H9 (cell line): ENCODE measurements around the gene INPP4A. TPM values are rescaled to one million over a fixed set of nuclear protein-coding genes. Genes with fewer than 3 reads are reported as not detected.

Experiments
- DNase-seq: peaks from one replicate; pipeline ENCODE4 v3.0.0-alpha.2; 2017
- H2AFZ ChIP-seq: one replicate; pipeline ENCODE4 v1.6.1; 2013; ENCODE audit warnings: mild to moderate bottlenecking, low read length, control low read depth, moderate library complexity
- H2AK5ac ChIP-seq: 2 replicates; pipeline ENCODE4 v1.6.1; 2013; ENCODE audit warnings: low read length, control low read depth, mixed read lengths; ENCODE audit not compliant: insufficient read length
- H2BK120ac ChIP-seq: one replicate; pipeline ENCODE4 v1.6.1; 2013; ENCODE audit warnings: low read depth, mild to moderate bottlenecking, low read length, control low read depth, inconsistent platforms; ENCODE audit not compliant: poor library complexity, severe bottlenecking
- H2BK12ac ChIP-seq: 2 replicates; pipeline ENCODE4 v1.6.1; 2013; ENCODE audit warnings: low read length, control low read depth, mixed read lengths, low read depth; ENCODE audit not compliant: insufficient read length
- H2BK15ac ChIP-seq: 2 replicates; pipeline ENCODE4 v1.6.1; 2013; ENCODE audit warnings: low read depth, low read length, control low read depth
- H2BK20ac ChIP-seq: one replicate; pipeline ENCODE4 v1.6.1; 2013; ENCODE audit warnings: low read depth, mild to moderate bottlenecking, low read length, control low read depth, inconsistent platforms; ENCODE audit not compliant: poor library complexity, severe bottlenecking
- H2BK5ac ChIP-seq: 2 replicates; pipeline ENCODE4 v1.6.1; 2013; ENCODE audit warnings: low read length, control low read depth, mixed read lengths; ENCODE audit not compliant: insufficient read length
- H3K14ac ChIP-seq: 2 replicates; pipeline ENCODE4 v1.6.1; 2013; ENCODE audit warnings: low read length, control low read depth; ENCODE audit not compliant: insufficient read depth
- H3K18ac ChIP-seq: 2 replicates; pipeline ENCODE4 v1.6.1; 2013; ENCODE audit warnings: low read depth, mild to moderate bottlenecking, mixed read lengths, low read length, control low read depth; ENCODE audit not compliant: insufficient read length
- H3K23ac ChIP-seq: 2 replicates; pipeline ENCODE4 v1.6.1; 2013; ENCODE audit warnings: low read length, control low read depth, mixed read lengths, low read depth; ENCODE audit not compliant: insufficient read length
- H3K23me2 ChIP-seq: 2 replicates; pipeline ENCODE4 v1.6.1; 2013; ENCODE audit warnings: low read depth, mild to moderate bottlenecking, mixed read lengths, low read length, control low read depth; ENCODE audit not compliant: insufficient read length, poor library complexity, severe bottlenecking
- H3K27ac ChIP-seq: 2 replicates; pipeline ENCODE4 v1.5.1; 2013; ENCODE audit warnings: low read length, control low read depth, mixed read lengths, low read depth; ENCODE audit not compliant: insufficient read length
- H3K27me3 ChIP-seq: 2 replicates; pipeline ENCODE4 v1.6.1; 2013; ENCODE audit warnings: low read length, control low read depth, inconsistent platforms; ENCODE audit not compliant: insufficient read depth
- H3K4ac ChIP-seq: 2 replicates; pipeline ENCODE4 v1.6.1; 2013; ENCODE audit warnings: low read depth, mild to moderate bottlenecking, control low read depth, inconsistent platforms, low read length, moderate library complexity
- H3K4me1 ChIP-seq: 2 replicates; pipeline ENCODE4 v1.6.1; 2013; ENCODE audit warnings: low read length, control low read depth, inconsistent platforms; ENCODE audit not compliant: insufficient read depth
- H3K4me2 ChIP-seq: 2 replicates; pipeline ENCODE4 v1.6.1; 2013; ENCODE audit warnings: low read length, control low read depth, mixed read lengths; ENCODE audit not compliant: insufficient read length, insufficient read depth
- H3K56ac ChIP-seq: 2 replicates; pipeline ENCODE4 v1.6.1; 2013; ENCODE audit warnings: low read depth, mild to moderate bottlenecking, mixed read lengths, low read length, control low read depth; ENCODE audit not compliant: insufficient read length
- H3K79me1 ChIP-seq: 2 replicates; pipeline ENCODE4 v1.6.1; 2013; ENCODE audit warnings: low read depth, mild to moderate bottlenecking, moderate library complexity, low read length, control low read depth, inconsistent platforms; ENCODE audit not compliant: insufficient read depth, poor library complexity, severe bottlenecking
- H3K79me2 ChIP-seq: 2 replicates; pipeline ENCODE4 v1.6.1; 2013; ENCODE audit warnings: low read length, control low read depth, inconsistent platforms; ENCODE audit not compliant: insufficient read depth
- H3K9ac ChIP-seq: 2 replicates; pipeline ENCODE4 v1.6.1; 2013; ENCODE audit warnings: low read length, control low read depth, mixed read lengths; ENCODE audit not compliant: insufficient read length; ENCODE audit errors: extremely low read depth
- H3K9me3 ChIP-seq: one replicate; pipeline ENCODE4 v1.6.1; 2013; ENCODE audit warnings: low read depth, low read length, inconsistent platforms; ENCODE audit not compliant: control insufficient read depth
- H3T11ph ChIP-seq: one replicate; pipeline ENCODE4 v1.6.1; 2013; ENCODE audit warnings: mild to moderate bottlenecking, low read length, control low read depth, inconsistent platforms
- H4K20me1 ChIP-seq: one replicate; pipeline ENCODE4 v1.6.1; 2013; ENCODE audit not compliant: control insufficient read depth, insufficient read length, insufficient read depth
- H4K5ac ChIP-seq: 2 replicates; pipeline ENCODE4 v1.6.1; 2013; ENCODE audit warnings: low read depth, mild to moderate bottlenecking, mixed read lengths, low read length, control low read depth; ENCODE audit not compliant: insufficient read length
- H4K8ac ChIP-seq: replicated peaks from 2 replicates; pipeline ENCODE4 v1.6.1; 2013; ENCODE audit warnings: low read length, control low read depth, mixed read lengths, low read depth; ENCODE audit not compliant: insufficient read length
- H4K91ac ChIP-seq: 2 replicates; pipeline ENCODE4 v1.6.1; 2013; ENCODE audit warnings: low read depth, mild to moderate bottlenecking, moderate library complexity, mixed read lengths, low read length, control low read depth; ENCODE audit not compliant: insufficient read length
- H3K27ac Mint-ChIP-seq, 3 experiments: 2 replicates in 2 of 3; 3 replicates in 1 of 3; pipeline ENCODE4 v1.8.0; 2020 to 2021; ENCODE audit warnings: mixed read lengths in 3 of 3, mild to moderate bottlenecking in 1 of 3, moderate library complexity in 1 of 3
- H3K27me3 Mint-ChIP-seq: 2 replicates; pipeline ENCODE4 v1.8.0; 2021; ENCODE audit warnings: low read depth, mild to moderate bottlenecking, moderate library complexity, mixed read lengths
- H3K36me3 Mint-ChIP-seq, 3 experiments: 2 replicates in 2 of 3; 3 replicates in 1 of 3; pipeline ENCODE4 v1.8.0; 2020 to 2021; ENCODE audit warnings: low read depth in 3 of 3, mixed read lengths in 3 of 3; ENCODE audit not compliant: insufficient read depth in 1 of 3
- H3K4me1 Mint-ChIP-seq, 2 experiments: 2 replicates each; pipeline ENCODE4 v1.8.0; 2020; ENCODE audit warnings: mixed read lengths in 2 of 2
- H3K4me3 Mint-ChIP-seq, 2 experiments: 2 replicates in 1 of 2; 3 replicates in 1 of 2; pipeline ENCODE4 v1.8.0; 2020 to 2021; ENCODE audit warnings: mild to moderate bottlenecking in 2 of 2, mixed read lengths in 2 of 2, moderate library complexity in 1 of 2
- H3K9me3 Mint-ChIP-seq, 2 experiments: 2 replicates in 1 of 2; 3 replicates in 1 of 2; pipeline ENCODE4 v1.8.0; 2020; ENCODE audit warnings: mild to moderate bottlenecking in 2 of 2, mixed read lengths in 2 of 2, moderate library complexity in 1 of 2
- WGBS: extraction: QIAGEN DNeasy Blood & Tissue Kit; methylation state at CpG from one replicate; pipeline ENCODE4 v1.1.7; 2013; ENCODE audit warnings: missing lambda C conversion rate, low lambda C conversion rate, mixed read lengths; ENCODE audit not compliant: insufficient read length; ENCODE audit errors: extremely low coverage; 5-methylcytosine and 5-hydroxymethylcytosine counted together
- total RNA-seq: library from RNA; stranded (reverse); gene quantifications from 2 replicates; pipeline ENCODE4 v1.2.1, GENCODE V29; 2021
- TF ChIP-seq, protein P1 (sequence below): fragments of 200-600 bp; sonication (generic); conservative IDR thresholded peaks from 3 replicates; pipeline ENCODE4 v1.8.0; 2021; ENCODE audit warnings: antibody characterized with exemption, mild to moderate bottlenecking

INPP4A gene
- total RNA-seq, 1 experiment from 2014 or later = 55.2 TPM

DNA sequence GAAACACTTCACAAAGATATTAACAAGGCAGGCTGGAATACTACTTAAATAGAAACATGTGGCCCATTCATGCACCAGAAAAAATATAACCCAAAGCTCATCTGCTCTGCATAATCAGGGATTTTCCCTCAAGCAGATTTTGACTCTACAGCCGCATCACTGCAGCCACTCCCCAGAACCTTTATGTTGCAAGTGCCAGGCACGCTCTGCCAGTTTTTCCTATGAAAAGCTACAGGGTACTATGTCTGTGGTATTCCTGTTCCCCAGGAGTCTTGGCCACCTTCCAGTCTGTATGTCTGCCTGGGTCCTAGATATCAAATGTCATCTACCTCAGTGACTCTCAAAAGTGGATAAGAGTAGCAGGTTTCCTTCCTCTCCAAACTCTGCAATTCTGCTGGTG, 159.9 kb downstream of the INPP4A start:
- H3K36me3 Mint-ChIP-seq = peaks cover 2 to 34% (median 30%) of the 10 kb centered on the region in 3 experiments; a peak in 5 of 7 replicates
- H3K23me2 ChIP-seq = peaks cover 14% of the 10 kb centered on the region
- no peaks in the 10 kb centered on the region; the same call in 1 of the 2 replicates for H3K4me1 ChIP-seq
- H4K91ac ChIP-seq = no peak overlapping the region
- no peak overlapping the region for H3K56ac ChIP-seq
- H2AFZ ChIP-seq = no peak overlapping the region
- peaks cover 4% of the 10 kb centered on the region for H4K20me1 ChIP-seq
- no peak overlapping the region for H3K4ac ChIP-seq
- H3K79me2 ChIP-seq = peaks cover 15% of the 10 kb centered on the region; the same call in 1 of the 2 replicates
- no peak overlapping the region for H3T11ph ChIP-seq
- H3K18ac ChIP-seq = no peak overlapping the region
- no peak overlapping the region for H3K27ac Mint-ChIP-seq
- no peak overlapping the region for H3K23ac ChIP-seq
- no peak overlapping the region for H2AK5ac ChIP-seq
- DNase-seq = no peak
- TF ChIP-seq, protein P1, sequence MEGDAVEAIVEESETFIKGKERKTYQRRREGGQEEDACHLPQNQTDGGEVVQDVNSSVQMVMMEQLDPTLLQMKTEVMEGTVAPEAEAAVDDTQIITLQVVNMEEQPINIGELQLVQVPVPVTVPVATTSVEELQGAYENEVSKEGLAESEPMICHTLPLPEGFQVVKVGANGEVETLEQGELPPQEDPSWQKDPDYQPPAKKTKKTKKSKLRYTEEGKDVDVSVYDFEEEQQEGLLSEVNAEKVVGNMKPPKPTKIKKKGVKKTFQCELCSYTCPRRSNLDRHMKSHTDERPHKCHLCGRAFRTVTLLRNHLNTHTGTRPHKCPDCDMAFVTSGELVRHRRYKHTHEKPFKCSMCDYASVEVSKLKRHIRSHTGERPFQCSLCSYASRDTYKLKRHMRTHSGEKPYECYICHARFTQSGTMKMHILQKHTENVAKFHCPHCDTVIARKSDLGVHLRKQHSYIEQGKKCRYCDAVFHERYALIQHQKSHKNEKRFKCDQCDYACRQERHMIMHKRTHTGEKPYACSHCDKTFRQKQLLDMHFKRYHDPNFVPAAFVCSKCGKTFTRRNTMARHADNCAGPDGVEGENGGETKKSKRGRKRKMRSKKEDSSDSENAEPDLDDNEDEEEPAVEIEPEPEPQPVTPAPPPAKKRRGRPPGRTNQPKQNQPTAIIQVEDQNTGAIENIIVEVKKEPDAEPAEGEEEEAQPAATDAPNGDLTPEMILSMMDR = no peak
- no peak overlapping the region for H2BK20ac ChIP-seq
- H3K9me3 ChIP-seq = no peaks in the 10 kb centered on the region
- no peak overlapping the region for H2BK15ac ChIP-seq
- no peak overlapping the region for H3K9ac ChIP-seq
- H3K27me3 ChIP-seq = no peaks in the 10 kb centered on the region
- WGBS = no CpG with 5 or more reads among the region's 2 CpGs
- no peak overlapping the region for H2BK5ac ChIP-seq
- no peak overlapping the region for H2BK12ac ChIP-seq
- H3K27me3 Mint-ChIP-seq = no peaks in the 10 kb centered on the region
- no peak overlapping the region for H4K8ac ChIP-seq
- H3K4me1 Mint-ChIP-seq = peaks cover 13 to 15% of the 10 kb centered on the region in 2 experiments
- H3K4me3 Mint-ChIP-seq = no peak overlapping the region
- no peak overlapping the region for H3K14ac ChIP-seq
- no peaks in the 10 kb centered on the region for H3K9me3 Mint-ChIP-seq
- no peak overlapping the region for H4K5ac ChIP-seq
- no peak overlapping the region for H3K27ac ChIP-seq
- no peak overlapping the region for H3K4me2 ChIP-seq
- peaks cover 7% of the 10 kb centered on the region for H3K79me1 ChIP-seq
- H2BK120ac ChIP-seq = no peak overlapping the region
